HG02840 (cell line): Measurements from ENCODE around the gene CHRM5.
"Not testable (repeated sequence)": the region's sequence is repeated elsewhere in the genome, so short reads cannot be mapped to it uniquely, and the experiment has no call there.

Experiments used
- ATAC-seq: cut with Tn5 transposase; IDR thresholded peaks from one replicate; pipeline ENCODE4 v1.9.1; 2021; ENCODE audit warnings: mild to moderate bottlenecking, moderate library complexity, moderate number of reproducible peaks; ENCODE audit not compliant: unreplicated experiment, low FRiP score

CHRM5 gene

GRCh38 chr15:33987444-33987843 is 19.1 kb downstream of the CHRM5 start:
- ATAC-seq: no peak

- no peak for ATAC-seq
Measured at GRCh38 chr15:33988384-33988783, 20.1 kb downstream of the CHRM5 start.

DNA sequence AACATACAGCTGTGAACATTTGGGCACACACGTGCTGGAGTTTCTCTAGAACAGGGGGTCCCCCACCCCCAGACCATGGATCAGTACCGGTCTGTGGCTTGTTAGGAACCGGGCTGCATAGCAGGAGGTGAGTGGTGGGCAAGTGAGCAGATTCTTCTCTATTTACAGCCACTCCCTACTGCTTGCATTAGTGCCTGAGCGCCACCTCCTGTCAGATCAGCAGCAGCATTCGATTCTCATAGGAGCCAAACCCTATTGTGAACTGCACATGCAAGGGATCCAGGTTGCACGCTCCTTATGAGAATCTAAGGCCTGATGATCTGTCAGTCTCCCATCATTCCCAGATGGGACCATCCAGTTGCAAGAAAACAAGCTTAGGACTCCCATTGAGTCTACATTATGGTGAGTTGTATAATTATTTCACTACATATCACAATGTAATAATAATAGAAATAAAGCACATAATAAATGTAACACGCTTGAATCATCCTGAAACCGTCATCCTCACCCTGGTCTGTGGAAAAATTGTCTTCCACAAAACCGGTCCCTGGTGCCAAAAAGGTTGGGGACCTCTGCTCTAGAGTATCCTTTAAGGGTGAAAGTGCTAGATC is 25.8 kb downstream of the CHRM5 start:
- ATAC-seq: no peak

- ATAC-seq: not testable (repeated sequence)
Measured at GRCh38 chr15:33995666-33996065, 27.4 kb downstream of the CHRM5 start.

DNA sequence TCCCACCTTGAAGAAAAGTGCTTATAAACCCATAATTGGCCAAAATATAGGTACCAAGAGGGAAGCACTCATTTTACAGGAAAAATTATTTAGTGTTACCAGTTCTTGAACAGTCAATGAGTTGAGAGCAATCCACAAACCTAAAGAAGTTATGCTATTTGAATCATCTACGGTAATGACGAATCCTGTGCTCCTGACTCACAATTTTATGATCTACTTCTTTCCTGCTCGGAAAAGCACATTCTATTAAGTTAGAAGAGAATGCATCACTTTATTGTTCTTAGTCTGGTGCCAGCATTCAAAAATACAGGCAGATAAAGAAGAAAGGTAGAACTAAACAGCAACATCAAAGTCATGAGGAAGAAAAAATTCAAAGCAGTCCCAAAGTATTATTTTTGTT is 33.2 kb downstream of the CHRM5 start:
- no peak for ATAC-seq

DNA sequence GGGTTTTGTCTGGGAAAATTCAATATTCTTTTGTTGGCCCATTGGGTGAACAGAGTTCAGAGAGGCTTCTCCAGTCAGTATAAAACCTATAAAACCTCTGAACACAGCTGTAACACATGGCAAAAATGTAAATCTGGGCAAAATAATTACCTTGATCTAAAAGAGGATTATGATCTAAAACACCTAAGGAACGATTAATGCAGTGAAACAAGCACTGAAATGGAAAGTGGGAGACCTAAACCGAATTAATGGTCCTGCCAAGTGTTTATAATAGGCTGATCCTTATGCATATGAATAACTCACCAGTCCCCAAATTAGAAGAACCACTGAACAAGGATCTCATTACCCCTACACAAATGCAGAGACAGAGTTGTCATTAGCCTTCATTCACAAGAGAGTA is 38.1 kb downstream of the CHRM5 start:
- ATAC-seq: no peak

- no peak for ATAC-seq
Measured at GRCh38 chr15:34009656-34010055, 41.4 kb downstream of the CHRM5 start.

DNA sequence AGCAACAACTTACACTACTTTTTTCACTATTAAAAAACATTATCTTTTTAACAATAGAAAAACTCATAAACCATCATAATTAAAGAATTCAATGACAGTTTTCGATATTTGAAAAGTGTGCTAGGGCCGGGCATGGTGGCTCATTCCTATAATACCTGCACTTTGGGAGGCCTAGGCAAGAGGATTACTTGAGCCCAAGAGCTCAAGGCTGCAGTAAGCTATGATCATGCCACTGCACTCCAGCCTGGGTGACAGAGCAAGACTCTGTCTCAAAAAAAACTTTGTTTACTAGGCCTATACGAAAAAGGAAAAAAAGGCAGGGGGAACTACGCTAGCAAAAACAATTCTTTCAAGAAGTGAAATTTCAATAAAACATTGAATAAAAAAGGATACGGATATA is 42.6 kb downstream of the CHRM5 start:
- ATAC-seq: no peak

- no peak for ATAC-seq
Measured at GRCh38 chr15:34011481-34011880, 43.2 kb downstream of the CHRM5 start.

GRCh38 chr15:34012461-34013028 is 44.2 kb downstream of the CHRM5 start:
- ATAC-seq: no peak

- ATAC-seq: no peak
Measured at GRCh38 chr15:34013746-34014145, 45.4 kb downstream of the CHRM5 start.

DNA sequence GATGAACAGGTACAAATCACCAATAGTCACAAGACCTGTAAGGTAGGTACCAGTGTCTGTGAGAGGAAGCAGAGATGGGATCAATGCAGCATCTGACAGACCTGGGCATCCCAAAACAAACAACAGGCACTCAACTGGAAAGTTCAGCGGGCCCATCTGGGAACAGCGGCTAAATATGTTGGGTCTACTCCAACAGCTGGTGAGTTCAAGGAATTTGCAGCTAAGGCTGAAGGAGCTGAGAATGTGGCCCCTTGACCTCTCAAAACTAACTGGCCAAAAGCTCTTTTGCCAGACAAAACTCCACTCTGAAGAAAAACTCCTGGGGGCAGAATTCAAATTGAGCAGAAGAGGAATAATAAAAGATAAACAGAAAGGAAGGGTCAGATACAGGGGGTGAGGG is 46.3 kb downstream of the CHRM5 start:
- ATAC-seq: no peak

GRCh38 chr15:34018021-34018645 is 49.8 kb downstream of the CHRM5 start:
- no peak for ATAC-seq

GRCh38 chr15:34018738-34019137 is 50.4 kb downstream of the CHRM5 start:
- not testable (repeated sequence) for ATAC-seq

- ATAC-seq: no peak
Measured at GRCh38 chr15:34019369-34019990, 51.2 kb downstream of the CHRM5 start.

DNA sequence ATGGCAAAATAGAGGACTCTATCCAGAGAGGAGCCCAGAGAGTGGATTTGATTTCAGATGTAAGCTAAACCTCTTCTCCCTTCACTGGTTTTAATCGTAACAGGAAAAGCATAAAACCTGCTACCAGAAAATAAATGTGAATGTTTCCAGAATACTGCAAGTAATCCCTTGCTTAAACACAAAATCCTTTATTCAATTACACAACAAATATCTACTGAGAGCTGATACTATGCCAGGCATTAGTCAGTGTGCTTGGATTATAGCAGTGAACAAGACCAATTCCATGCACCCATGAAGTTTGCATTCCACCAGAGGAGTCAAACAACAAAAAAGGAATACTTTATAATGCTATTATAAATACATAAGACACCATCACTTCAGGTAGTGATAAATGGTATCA is 55.6 kb downstream of the CHRM5 start:
- ATAC-seq: no peak

- no peak for ATAC-seq
Measured at GRCh38 chr15:34025252-34025651, 57.0 kb downstream of the CHRM5 start.

DNA sequence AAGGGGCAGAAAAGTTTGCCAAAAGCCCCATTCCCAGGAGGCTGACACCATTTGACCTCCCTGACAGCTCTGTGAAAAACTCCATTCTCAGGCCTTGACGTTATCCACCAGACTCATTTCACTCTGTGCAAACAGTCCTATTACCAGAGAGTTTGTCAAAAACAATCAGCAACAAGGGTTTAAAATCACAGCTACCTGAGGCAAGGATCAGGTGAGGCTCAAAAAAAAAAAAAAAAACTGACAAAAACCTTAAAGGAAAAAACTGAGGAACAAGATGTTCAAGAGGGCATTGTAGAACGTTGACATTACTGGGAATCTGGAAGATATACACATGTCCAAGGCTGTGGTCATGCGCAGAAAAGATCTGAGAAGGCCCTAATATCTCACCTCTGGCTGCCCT is 59.3 kb downstream of the CHRM5 start:
- ATAC-seq: no peak

DNA sequence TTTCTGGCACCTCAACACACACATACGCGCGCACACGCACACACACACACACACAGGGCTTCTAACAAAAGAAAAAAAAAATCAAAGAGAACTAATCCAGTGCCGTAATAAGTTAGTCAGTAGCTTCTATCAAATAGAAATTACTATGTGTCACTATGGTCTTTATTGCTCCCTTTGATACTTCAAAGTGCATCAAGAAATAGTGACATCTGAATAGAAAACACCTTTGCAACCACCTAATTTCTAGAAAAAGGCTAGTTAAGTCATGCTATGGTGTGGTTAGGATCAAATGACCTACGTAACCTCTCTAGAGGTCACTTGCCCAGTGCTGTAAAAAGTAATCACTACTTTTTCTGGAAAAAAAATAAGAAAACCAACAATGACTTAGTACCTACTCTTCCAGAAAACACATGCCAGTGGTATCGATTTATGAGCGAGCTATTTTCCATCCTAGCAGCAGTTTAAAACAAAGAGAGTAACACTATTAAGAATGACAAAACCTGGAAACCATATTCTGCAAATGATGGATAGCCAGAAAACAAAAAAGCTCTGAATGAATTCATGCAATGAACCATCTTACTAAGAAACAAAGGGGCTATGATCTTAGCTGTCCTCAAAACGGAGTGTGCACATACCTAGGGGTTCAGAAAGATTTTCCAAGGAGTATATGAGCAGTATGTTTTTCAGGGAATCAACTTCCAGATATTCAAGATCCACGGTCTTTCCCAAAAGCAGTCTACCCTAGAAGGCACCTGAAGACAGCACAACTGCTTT is 63.9 kb downstream of the CHRM5 start:
- no peak for ATAC-seq

GRCh38 chr15:34038023-34038870 is 70.0 kb downstream of the CHRM5 start:
- ATAC-seq: peak; percentile 74
